Measurements from ENCODE around the gene FAM181A.

The FAM181A gene

GRCh38 chr14:93929048-93929535, 1.9 kb downstream of the FAM181A start:
- no peak for DNase-seq (ENCODE audit: low read depth)

- no peak for DNase-seq (ENCODE audit: low read depth)
These were observed 2.5 kb downstream of the FAM181A start for GRCh38 chr14:93929657-93930056.

GRCh38 chr14:93930296-93930988, 3.3 kb downstream of the FAM181A start:
- no peak for DNase-seq (ENCODE audit: low read depth)

GRCh38 chr14:93930989-93931307, 3.8 kb downstream of the FAM181A start:
- no peak for DNase-seq (ENCODE audit: low read depth)

- DNase-seq (ENCODE audit: low read depth), result no peak
These were observed 5.5 kb downstream of the FAM181A start for GRCh38 chr14:93932642-93933041.

GRCh38 chr14:93935213-93935612, 8.1 kb downstream of the FAM181A start:
- no peak for DNase-seq (ENCODE audit: low read depth)

- DNase-seq (ENCODE audit: low read depth), result no peak
These were observed 9.1 kb downstream of the FAM181A start for GRCh38 chr14:93936245-93936644.

GRCh38 chr14:93936926-93937325, 9.8 kb downstream of the FAM181A start:
- no peak for DNase-seq (ENCODE audit: low read depth)

- no peak for DNase-seq (ENCODE audit: low read depth)
These were observed 10.4 kb downstream of the FAM181A start for GRCh38 chr14:93937519-93937918.

GRCh38 chr14:93938751-93939303, 11.7 kb downstream of the FAM181A start:
- DNase-seq (ENCODE audit: low read depth), result no peak

GRCh38 chr14:93939304-93940229, 12.4 kb downstream of the FAM181A start:
- DNase-seq (ENCODE audit: low read depth), result no peak

- no peak for DNase-seq (ENCODE audit: low read depth)
These were observed 13.3 kb downstream of the FAM181A start for GRCh38 chr14:93940437-93940836.

GRCh38 chr14:93941293-93941910, 14.3 kb downstream of the FAM181A start:
- no peak for DNase-seq (ENCODE audit: low read depth)

GRCh38 chr14:93943052-93943451, 15.9 kb downstream of the FAM181A start:
- no peak for DNase-seq (ENCODE audit: low read depth)

- no peak for DNase-seq (ENCODE audit: low read depth)
These were observed 16.8 kb downstream of the FAM181A start for GRCh38 chr14:93943930-93944329.

- no peak for DNase-seq (ENCODE audit: low read depth)
These were observed 17.4 kb downstream of the FAM181A start for GRCh38 chr14:93944348-93945069.

GRCh38 chr14:93945070-93945399, 17.9 kb downstream of the FAM181A start:
- DNase-seq (ENCODE audit: low read depth), result no peak

GRCh38 chr14:93946104-93946503, 19.0 kb downstream of the FAM181A start:
- DNase-seq (ENCODE audit: low read depth), result no peak

GRCh38 chr14:93946541-93947090, 19.5 kb downstream of the FAM181A start:
- no peak for DNase-seq (ENCODE audit: low read depth)

- DNase-seq (ENCODE audit: low read depth), result no peak
These were observed 20.1 kb downstream of the FAM181A start for GRCh38 chr14:93947282-93947681.

- no peak for DNase-seq (ENCODE audit: low read depth)
These were observed 22.4 kb downstream of the FAM181A start for GRCh38 chr14:93949511-93950075.
